HG02763 (cell line): Measurements from ENCODE around the gene CNKSR2.

Source experiments
- ATAC-seq: cut with Tn5 transposase; IDR thresholded peaks from one replicate; pipeline ENCODE4 v1.9.1; 2021; ENCODE audit warnings: mild to moderate bottlenecking, moderate library complexity; ENCODE audit not compliant: unreplicated experiment

Gene CNKSR2

DNA sequence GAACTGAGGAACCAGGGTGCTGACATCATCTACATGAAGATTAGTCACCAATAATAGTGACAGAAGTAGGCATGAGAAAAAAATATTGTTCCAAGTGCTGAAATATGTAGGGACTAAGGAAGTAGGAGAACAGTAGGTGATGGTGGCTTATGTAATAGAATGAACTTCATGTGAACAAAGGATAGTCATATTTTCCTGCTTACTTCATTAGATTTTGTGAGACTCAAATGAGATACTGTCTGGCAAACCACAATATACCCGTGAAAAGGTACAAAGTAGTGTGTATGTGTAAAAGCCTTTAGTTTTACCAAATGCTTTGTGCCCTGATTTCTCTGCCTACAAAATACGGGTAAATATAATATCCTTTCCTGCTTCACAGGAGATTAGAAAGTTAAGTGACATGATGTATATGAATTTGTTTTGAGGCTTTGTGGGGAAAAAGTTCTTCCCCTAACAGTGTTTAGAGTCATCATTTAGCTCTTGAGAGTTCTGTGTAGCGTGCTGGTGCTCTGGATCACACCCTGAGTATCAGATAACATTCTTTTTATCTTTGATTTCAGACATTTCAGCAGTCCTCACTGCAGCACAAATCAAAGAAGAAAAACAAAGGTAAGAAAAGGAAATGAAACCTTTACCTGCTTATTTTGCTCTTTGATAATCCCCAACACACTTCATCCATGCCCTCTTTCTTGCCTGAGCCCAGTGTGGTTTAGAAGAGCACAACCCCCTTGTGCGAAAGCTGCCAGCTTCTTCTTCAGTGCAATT lies 216.0 kb downstream of the CNKSR2 start:
- no peak for ATAC-seq

DNA sequence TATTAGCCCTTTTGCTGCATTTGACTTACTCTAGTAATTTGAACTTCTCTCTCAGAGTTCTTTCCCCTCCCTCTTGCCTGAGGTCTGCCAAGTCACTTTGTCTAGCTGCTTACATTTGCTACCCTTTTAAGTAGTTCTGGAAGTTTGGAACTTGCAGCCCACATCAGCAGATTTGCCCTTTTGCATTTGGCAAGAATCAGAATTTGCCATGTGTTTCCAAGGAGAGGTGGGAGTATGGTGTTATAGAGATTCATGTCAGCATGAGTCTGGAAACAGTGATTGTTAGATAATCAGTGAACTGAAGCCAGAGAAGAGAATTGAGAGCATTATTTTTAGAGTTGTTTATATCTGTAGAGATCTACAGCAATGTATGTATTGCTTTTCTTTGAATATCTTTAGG lies 231.8 kb downstream of the CNKSR2 start:
- no peak for ATAC-seq

DNA sequence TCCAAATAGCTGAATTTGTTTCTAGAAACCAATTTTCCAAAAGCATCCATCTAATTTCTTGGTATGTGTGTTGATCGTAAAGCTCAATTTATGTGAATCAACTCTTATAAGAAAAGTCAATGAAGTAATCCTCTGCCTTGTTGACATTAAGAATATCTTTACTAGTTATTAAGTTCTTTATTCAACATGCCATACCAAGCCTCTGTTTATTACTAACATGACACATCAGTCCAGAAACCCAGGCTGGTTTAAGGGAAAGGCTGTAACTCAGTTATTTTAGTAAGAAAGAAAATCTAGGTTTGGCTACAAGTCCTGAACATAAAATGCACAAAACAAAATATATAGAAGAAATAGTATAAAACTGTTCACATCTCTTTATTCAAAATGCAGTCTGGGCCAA lies 235.9 kb downstream of the CNKSR2 start:
- no peak for ATAC-seq

DNA sequence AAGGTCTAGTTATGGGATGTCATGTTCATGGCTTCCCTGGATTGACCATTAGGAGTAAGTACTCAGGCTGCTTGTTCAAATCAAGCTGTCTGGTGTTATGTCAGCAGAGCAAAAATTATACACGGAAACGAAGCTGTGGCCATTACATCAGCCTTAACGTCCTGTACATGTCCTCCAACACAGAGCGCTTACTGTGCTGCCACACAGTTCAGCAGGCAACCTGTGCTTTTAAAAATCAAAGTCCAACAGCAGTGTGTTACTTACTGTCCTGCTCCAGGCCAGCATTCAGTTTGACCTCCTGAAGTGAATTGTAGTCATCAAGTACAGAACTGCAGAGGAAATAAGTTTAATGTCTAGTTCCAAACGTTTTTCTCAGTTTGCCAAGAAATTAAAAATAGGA lies 237.9 kb downstream of the CNKSR2 start:
- ATAC-seq, result no peak

DNA sequence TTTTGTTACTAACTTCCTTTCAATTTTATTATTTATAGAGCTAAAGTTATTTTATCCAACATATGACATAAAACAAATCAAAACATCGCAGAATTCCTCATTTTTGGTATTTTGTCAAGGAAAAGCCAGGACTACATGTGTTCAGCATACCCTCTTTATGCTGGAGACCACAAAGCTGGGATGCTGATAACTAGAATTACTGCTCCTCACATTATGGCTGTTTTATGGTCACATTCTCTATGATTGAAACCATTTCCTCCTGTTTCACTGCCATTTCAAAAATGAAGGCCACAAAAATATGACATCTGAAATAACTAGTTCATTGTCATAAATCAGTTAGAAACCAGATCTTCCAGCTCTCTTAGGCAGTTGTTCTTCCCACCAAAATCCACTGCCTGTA lies 242.2 kb downstream of the CNKSR2 start:
- ATAC-seq, result no peak

DNA sequence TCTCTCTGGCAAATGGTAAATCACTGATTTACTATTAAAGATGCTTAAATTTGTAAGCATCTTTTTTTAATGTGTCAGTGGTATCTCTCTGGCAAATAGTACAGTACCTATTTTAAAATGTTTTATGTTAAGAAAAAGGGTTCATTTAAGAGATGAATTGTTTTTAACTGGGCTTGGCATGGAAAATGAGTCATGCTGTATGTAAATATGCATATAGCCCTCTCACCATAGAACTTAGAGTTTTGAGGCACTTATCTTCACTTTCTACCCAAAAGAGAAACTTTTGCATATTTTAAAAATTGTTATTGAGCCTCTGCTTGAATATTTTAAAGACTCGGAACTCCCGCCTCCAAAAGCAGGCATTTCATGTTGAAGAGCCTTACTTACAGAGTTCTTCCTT lies 246.0 kb downstream of the CNKSR2 start:
- no peak for ATAC-seq

DNA sequence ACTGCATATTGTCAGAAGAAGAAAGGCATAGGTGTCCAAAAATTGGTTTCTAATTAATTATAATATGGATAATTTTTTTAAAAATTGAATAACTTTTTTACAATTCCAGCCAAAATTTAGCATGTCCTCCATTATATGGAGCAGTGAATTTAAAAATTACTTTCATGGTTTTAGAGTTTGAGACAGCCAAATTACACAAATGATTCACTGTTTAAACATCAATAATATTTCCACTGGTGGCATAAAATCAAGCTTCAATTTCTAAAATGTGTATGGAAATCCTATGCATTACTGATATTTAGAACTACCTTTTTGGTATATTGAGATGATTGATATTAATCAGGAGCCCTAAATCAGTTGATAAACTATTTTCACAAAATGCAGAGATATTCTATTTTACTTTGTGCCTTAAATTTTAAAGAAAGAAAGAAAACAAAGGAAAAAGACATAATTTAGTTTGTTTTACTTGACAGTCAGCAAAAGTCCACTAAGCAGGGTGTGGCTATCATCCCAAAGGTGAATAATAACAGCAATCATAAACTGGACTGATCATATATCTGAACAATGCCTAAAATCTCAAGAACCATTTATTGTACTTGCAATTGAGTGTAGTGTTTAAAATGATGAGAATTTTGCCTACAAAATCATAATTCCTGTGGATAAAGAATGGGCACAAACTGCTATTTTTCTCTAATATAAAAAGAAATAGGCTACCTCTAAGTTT lies 249.7 kb downstream of the CNKSR2 start:
- no peak for ATAC-seq

DNA sequence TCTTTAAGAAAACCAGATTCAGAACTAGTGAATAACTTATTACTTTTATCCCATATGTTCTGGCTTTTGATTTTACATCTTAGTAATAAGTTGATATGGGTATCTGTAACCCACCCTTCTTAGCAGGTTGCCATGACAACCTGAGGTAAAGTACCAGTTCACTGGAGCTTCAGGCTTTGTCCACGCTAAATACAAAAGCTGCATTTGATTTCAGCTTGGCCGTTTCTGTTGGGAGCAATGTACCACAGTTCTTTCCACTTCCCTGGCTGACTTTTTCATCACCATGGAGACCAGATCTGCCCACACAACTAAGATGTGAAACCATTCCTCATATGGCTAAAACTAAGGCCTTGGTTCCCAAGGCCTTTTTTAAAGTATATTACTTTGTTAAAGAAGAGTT lies 257.8 kb downstream of the CNKSR2 start:
- no peak for ATAC-seq

DNA sequence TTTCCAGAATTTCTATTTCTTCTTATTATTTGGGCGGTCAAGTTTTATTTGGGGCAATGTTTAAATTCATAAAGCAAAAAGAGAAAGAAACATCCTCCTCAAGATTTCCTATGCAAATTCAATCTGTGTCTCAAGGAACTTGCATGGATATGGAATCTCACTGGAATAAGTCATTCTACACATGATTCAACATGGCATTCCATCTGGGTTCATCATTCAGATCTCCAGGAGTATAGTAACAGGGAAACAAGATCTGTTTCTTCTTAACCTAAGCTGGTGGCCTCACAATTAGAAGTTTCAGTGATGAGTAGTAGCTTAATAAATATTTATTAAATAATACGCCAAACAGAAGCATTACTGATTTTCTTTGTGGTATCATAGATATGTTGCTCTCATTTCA lies 264.1 kb downstream of the CNKSR2 start:
- no peak for ATAC-seq

DNA sequence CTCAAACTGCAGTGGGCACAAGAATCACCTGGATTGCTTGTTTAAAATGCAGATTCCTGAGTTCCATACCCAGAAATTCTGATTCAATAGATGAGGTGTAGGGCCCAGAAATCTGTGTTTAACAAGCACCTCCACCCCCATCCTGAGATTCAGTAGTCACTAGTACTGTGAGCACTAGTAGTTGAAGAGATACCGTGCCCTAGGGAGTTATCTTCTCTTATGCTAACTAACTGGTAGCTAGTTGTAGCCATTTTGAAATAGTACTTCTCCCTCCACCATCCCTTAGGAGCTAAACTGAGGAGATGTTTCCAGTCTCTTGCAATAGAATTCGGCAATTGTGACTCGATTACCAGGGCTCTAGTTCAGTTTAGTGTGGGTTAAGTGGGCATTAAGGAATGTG lies 265.6 kb downstream of the CNKSR2 start:
- ATAC-seq, result no peak

DNA sequence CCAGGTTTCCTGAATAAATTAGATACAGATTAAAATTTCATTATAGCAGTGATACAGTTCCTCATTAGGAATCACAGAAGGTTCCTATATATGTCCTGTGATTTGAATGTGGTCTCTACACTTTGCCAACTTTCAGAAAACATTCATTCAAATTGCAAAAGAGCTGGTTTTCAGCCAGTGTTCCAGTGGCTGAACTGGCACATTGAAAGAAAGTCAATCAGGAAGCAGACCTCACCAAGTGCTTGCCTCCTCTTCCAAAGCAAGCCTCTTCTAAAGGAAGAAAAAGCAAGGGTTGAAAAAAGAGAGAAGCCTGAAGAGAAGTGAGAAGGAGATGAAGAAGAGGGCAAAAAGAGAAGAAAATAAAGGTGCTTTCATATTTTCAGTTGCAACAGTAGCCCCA lies 271.2 kb downstream of the CNKSR2 start:
- no peak for ATAC-seq

DNA sequence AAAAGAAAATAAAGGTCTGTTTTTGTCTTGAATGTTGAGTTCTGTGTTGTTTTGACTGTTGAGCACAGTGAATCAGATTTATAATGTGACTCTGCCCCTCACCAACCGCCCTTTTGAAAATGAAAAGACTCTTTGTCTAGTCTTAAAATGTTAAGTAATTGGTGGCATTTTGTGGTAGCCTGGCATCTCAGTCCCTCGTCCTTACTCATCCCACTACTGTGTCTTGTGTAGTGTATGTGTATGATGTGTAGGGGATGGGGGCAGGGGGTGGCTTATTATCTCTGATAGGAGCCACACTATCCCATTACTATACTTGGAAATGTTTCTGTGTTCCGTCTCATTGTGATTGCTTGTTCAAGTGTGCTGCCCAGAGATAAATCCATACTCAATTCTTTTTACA lies 271.7 kb downstream of the CNKSR2 start:
- no peak for ATAC-seq

DNA sequence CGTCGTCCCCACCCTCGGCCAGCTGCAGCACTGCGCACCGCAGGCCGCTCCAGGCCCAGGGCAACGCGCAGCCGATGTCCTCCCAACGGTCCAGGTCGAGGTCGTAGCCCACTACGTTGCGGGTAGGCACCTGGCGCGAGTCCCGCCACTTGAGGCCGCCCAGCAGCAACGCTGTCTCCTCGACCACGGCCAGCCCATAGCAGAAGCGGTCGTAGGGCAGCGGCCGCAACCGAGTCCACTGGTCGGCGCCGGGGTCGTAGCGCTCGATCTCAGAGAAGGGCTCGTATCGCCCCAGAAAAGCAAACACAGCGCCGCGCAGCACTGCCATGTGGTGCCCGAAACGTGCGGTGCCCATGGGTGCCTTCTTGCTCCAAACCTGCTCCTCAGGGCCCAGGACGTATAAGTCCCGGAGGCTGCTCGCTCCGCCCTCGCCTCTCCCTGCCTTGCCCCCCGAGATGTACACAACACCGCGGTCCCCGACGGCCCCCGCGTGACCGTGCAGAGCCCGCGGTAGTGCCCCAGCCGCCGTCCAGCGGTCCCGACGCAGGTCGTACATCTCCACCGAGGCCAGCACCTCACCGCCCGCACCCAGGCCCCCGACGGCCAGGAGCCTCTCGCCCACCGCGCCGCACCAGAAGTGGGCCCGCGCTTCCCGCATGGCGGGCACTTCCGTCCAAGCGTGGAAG lies 281.8 kb downstream of the CNKSR2 start:
- no peak for ATAC-seq

DNA sequence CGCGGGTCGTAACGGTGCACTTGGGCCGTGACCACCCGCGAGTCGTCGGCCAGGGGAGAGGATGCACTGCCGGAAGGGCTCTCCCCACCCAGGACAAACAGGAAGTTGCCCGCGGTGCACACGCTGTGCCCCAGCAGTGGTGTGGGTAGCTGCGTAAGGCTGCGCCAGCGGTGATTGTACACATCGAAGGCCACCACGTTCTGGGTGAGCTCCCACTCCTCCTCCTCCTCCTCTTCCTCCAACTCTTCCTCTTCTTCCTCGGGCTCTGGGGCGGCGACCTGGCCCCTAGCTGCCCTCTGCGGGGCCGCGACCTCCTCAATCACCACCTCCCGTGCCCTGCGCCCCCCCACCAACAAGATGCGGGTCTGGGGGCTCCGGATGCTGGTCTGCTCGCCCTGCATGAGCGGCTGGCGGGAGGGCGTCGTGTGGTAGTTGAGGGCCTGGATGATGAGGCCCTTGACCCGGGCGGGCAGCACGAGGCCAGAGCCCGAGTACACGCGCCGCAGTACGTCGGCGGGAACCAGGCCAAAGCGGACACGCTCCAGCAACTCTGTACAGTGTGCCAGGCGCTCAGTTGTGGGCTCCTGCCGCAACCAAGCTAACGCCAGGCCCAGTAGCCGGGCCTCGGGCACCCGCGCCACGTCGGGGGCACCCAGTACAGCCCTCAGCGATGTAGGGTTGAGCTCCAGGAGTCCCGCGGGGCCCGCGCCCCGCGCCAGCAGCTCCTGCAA lies 282.5 kb downstream of the CNKSR2 start:
- no peak for ATAC-seq

DNA sequence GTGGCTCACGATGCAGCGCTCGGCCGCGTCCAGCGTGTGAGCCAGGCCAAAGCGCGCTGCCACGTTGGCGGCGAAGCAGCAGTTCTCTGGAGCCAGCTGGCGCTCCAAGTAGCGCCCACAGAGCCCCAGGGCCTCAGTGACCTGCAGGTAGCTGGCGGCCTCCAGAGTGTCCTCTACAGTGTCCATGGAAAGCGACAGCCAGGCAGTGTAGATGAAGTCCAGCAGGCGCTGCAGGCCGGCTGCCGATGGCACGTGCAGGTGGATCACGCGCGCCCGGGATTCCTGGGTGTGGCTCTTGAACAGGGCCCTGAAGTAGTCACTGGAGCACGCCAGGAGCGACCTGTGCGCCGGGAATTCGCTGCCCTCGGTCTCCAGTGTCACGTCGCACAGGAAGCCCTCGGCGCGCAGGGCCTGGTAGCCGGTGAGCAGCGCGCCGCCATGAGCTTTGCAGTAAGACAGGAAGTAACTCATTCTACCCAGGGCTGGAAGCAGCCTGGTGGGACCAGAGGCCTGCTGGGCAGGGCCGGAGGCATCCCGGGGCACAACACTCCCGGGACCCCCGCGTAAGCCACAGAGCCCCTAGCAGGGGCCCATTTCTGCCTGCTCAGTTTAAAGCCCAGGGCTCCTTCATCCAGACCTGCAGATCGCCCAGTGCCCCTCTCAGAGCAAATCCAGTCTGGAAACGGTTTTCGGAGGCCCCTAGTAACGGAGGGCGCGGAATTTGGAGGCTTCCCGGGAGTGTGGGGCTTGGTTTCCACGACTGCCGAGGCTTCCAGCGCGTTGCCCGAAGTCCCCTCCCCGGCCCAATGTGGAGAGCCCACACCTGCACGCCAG lies 283.3 kb downstream of the CNKSR2 start:
- no peak for ATAC-seq

DNA sequence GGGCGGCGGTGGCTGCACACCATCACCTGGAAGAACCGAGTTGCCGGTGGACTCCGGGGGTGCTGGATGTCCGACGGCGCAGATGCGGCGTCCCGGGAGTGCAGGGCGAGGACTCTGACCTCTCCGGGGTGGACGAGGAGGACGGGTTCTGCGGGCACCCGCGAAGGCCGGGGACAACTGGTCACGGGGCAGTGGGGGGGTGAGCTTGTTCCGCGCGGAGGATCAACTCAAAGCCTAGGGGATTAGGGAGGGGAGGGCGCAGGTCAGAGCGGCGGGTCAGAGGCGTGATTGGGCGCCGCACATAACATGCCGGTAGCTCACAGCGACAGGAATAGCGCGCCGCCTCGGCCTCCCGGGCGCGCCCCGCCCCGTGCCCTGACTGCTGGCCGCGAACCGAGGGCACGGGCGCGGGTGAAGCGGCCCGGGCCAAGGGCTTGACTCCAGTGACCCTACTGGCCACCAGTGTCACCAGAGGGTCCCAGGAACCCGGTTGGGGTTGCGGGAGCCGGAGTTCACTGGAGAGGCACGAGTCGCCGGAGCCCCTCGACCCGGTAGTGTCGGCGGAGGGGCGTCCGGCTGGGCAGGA lies 284.0 kb downstream of the CNKSR2 start, which contains the start of gene KLHL34:
Gene KLHL34, minus strand, starts transcription at position 179 of the 586 bp plus-strand sequence. CDS start 542 bp downstream, outside the sequence.
- ATAC-seq, result no peak

DNA sequence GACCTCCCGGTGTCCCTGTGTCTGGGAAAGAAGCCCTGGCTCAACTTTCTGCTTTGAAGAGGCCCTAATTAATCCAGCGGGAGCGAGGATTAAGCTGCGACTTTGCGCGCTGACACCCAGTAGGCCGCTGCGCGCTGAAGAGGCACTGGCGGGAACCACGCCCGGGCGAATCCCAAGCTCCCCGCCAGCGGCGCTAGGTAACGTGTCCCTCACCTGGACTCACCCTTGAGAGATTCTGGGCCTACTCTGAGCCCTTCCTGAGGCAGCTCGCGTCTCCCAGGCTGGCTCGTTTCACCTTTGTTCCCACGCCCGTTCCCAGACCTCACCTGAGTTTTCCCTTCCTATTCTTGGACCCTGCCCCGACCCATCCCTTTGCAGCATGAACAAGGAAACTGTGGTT lies 284.5 kb downstream of the CNKSR2 start:
- ATAC-seq, result no peak

DNA sequence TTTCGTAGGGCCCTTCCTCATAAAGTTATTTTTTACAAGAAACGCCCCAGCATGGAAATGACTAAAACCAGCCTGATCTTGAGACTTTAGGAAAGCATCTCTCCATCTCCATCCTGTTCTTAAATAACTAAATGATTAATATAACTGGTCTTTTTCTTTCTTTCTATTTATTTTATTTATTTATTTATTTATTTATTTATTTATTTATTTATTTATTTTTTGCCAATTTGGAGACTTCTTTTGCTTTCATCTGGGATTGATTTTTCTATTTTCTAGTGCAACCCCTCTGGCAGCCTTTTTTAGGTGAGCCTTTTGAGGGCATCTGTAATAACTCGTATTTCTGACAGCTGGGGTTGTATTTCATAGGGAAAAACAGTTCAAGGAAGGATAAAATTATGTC lies 285.1 kb downstream of the CNKSR2 start:
- ATAC-seq, result no peak

DNA sequence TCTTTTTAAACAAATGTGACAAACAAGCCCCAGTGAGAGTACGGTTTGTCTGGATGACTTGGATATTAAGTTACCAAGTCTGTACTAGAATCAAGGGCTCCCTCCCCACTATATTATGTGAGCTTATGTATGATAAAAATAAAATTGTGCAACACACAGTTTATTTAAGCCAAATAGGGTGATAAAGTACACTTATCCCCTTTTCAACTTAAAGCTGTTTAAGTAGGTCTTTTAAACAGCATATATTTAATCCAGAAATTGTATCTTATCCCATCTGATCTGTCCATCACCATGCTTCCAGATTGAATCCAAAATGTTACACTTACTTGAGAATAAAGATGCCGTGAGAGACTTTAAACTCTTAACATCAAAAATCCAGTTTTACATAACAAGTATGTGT lies 285.9 kb downstream of the CNKSR2 start:
- no peak for ATAC-seq

DNA sequence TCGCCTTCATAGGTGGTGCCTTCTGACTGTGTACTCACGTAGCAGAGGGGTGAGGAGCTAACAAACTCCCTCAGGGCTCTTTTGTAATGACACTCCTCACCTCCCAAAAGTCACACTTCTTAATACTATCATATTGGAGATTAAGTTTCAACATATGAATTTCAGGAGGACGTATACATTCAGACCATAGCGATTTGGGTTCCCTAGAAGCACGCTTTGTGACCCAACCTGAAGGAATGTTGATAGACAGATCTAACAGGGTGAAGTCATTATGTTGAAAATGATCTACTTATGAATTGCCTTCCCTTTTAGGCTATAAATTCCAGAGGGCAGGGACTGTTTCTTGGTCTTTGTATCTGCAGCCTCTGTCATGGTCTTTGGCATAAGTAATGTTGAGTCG lies 287.1 kb downstream of the CNKSR2 start:
- no peak for ATAC-seq
